Measurements from ENCODE around the gene CAMK1D. TPM values are rescaled to one million over a fixed set of nuclear protein-coding genes. Genes with fewer than 3 reads are reported as not detected.

The CAMK1D gene
- total and polyA plus RNA-seq, 2 of the 8 experiments (the other 6 are each of a cell fraction or from before 2014, with no cell fraction given), result 3.5 to 10.6 TPM

DNA sequence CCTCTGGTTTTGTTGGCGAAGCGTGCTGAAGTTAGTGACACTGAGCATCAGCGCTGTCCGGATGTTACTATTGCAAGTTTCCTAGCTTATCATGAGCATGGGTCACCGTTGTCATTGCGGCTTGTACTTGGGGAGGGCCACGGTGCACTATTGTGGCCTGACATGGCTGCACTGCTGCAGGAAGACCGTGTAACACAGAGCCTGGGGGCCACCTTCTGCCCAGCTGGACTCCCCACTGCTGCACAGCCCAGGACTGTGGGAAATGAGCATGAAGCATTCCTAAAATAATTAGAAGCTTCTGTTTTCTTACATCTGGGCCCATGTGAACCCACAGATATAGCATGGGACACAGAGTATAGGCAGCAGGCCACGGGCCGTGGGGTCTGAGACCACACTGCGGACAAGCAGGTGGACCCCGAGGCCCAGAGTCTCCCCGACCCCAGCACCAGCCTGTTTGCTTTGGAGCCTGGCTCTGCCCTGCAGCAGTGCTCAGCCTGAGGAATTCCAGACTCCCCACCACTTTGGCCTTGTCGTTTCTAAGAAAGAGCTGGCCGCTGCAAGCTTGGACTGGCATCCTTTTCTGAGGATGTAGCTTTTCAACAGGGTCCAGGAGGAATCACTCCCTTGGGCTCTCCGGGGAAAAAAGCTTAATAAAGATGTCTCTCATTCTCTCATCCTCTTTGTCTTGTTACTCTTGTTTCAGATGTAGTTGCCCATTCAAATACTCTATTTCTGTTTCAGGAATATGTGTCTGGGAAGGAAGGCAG, 473.0 kb downstream of the CAMK1D start:
- no peaks in the 10 kb centered on the region for H3K79me1 ChIP-seq (ENCODE audit: low read depth, low read length)
- H2BK20ac ChIP-seq (ENCODE audit: low read length), result no peak overlapping the region
- H2AFZ ChIP-seq (ENCODE audit: low read length), result no peak overlapping the region
- no peak overlapping the region for H2AK5ac ChIP-seq (ENCODE audit: low read depth, low read length)
- no peak overlapping the region for H3K23ac ChIP-seq (ENCODE audit: insufficient read length)
- H3K4me3 ChIP-seq (ENCODE audit: extremely low read depth in 1 of 4, insufficient read depth in 2 of 4, low read depth in 3 of 4, low read length in 4 of 4), result no peak overlapping the region
- H2BK5ac ChIP-seq (ENCODE audit: low read depth, low read length), result no peak overlapping the region
- no peaks in the 10 kb centered on the region for H3K9me3 ChIP-seq (ENCODE audit: insufficient read depth in 2 of 2, low read depth in 1 of 2, low read length in 1 of 2)
- no peak overlapping the region for H3K56ac ChIP-seq (replicated peaks; ENCODE audit: insufficient read length, low read depth, low read length)
- no peaks in the 10 kb centered on the region for H3K27me3 ChIP-seq (replicated peaks in 1 of 4; ENCODE audit: control insufficient read depth in 3 of 4, extremely low read depth in 1 of 4, insufficient read depth in 3 of 4, low read length in 3 of 4)
- H3K18ac ChIP-seq (ENCODE audit: extremely low read depth, low read length), result no peak overlapping the region
- no peaks in the 10 kb centered on the region for H4K20me1 ChIP-seq (replicated peaks in 1 of 2; ENCODE audit: control insufficient read depth in 1 of 2, insufficient read depth in 2 of 2, low read length in 2 of 2)
- no peak overlapping the region for H4K5ac ChIP-seq (ENCODE audit: insufficient read length, low read depth, low read length)
- H3K9ac ChIP-seq (replicated peaks in 1 of 4; ENCODE audit: extremely low read depth in 1 of 4, low read depth in 3 of 4, low read length in 3 of 4), result no peak overlapping the region
- H3K4me1 ChIP-seq (replicated peaks in 1 of 4; ENCODE audit: control insufficient read depth in 3 of 4, insufficient read depth in 4 of 4, low read length in 3 of 4), result peaks cover 0 to 6% (median 2%) of the 10 kb centered on the region in 4 experiments; a peak in 2 of 7 replicates
- H2BK12ac ChIP-seq (ENCODE audit: low read depth, low read length), result no peak overlapping the region
- DNase-seq (ENCODE audit: low read depth in 1 of 2, low spot score in 2 of 2) (no peak), FAIRE-seq (no peak)
- H2BK120ac ChIP-seq (replicated peaks; ENCODE audit: low read depth, low read length), result no peak overlapping the region
- peak overlapping the region; percentile 73 for H4K91ac ChIP-seq (replicated peaks; ENCODE audit: insufficient read length, low read length)
- TF ChIP-seq EP300 (IDR thresholded peaks at IDR 0.05; ENCODE audit: borderline replicate concordance in 1 of 2, low read depth in 2 of 2, low read length in 2 of 2), result no peak
- H3K27ac ChIP-seq (ENCODE audit: low read depth, low read length), result no peak overlapping the region
- no peak overlapping the region for H3K14ac ChIP-seq (ENCODE audit: insufficient read length)
- H3K4ac ChIP-seq (replicated peaks; ENCODE audit: insufficient read length, low read depth, low read length), result no peak overlapping the region
- no peaks in the 10 kb centered on the region for H3K36me3 ChIP-seq (ENCODE audit: control insufficient read depth in 2 of 4, insufficient read depth in 4 of 4, low read length in 3 of 4)
- H3K23me2 ChIP-seq (ENCODE audit: low read depth, low read length), result no peaks in the 10 kb centered on the region
- H3K79me2 ChIP-seq (ENCODE audit: control insufficient read depth in 1 of 2, insufficient read depth in 2 of 2, low read length in 2 of 2), result no peaks in the 10 kb centered on the region
- H4K8ac ChIP-seq (ENCODE audit: extremely low read depth, insufficient read depth, low read length), result no peak overlapping the region; the same call in 1 of the 2 replicates
- no peak overlapping the region for H3K4me2 ChIP-seq (ENCODE audit: insufficient read depth in 1 of 2, low read depth in 2 of 2, low read length in 2 of 2)
- H2BK15ac ChIP-seq (ENCODE audit: low read length), result no peak overlapping the region
- ChIA-PET POLR2A (ENCODE audit: partially characterized antibody) (no interaction called here), CTCF (ENCODE audit: partially characterized antibody) (interaction anchor here (0.6 to 4.1 kb wide), 7 partner anchors 10 to 115 kb away, joined by 3 to 19 read pairs (median 3); no protein-coding TSS in a partner anchor)
- WGBS, 2 experiments (ENCODE audit: extremely low coverage in 1 of 2, insufficient coverage in 1 of 2, insufficient read length in 1 of 2, insufficient replicate concordance in 2 of 2, low coverage in 1 of 2, low lambda C conversion rate in 2 of 2, missing lambda C conversion rate in 1 of 2), result 87% methylated on average over 16 of the region's 16 CpGs; no CpG with 5 or more reads in 1 of the 2 experiments

Measured in H1 (cell line).